HFF-Myc (cell line): ENCODE results near the gene VPS13D.

ENCODE experiments used
- DNase-seq: peaks from one replicate; pipeline ENCODE4 v3.0.0-alpha.2; 2011; ENCODE audit warnings: low read depth; ENCODE audit errors: extremely low read depth
- H3K4me3 ChIP-seq: replicated peaks from 2 replicates; pipeline ENCODE4 v1.5.1; 2011; ENCODE audit warnings: low read depth, mild to moderate bottlenecking, control low read depth, low read length
- CTCF ChIP-seq: IDR thresholded peaks from 2 replicates; pipeline ENCODE4 v1.5.1; 2012; ENCODE audit warnings: mild to moderate bottlenecking, low read depth, low read length, control low read depth; ENCODE audit errors: missing control alignments

Gene VPS13D

DNA sequence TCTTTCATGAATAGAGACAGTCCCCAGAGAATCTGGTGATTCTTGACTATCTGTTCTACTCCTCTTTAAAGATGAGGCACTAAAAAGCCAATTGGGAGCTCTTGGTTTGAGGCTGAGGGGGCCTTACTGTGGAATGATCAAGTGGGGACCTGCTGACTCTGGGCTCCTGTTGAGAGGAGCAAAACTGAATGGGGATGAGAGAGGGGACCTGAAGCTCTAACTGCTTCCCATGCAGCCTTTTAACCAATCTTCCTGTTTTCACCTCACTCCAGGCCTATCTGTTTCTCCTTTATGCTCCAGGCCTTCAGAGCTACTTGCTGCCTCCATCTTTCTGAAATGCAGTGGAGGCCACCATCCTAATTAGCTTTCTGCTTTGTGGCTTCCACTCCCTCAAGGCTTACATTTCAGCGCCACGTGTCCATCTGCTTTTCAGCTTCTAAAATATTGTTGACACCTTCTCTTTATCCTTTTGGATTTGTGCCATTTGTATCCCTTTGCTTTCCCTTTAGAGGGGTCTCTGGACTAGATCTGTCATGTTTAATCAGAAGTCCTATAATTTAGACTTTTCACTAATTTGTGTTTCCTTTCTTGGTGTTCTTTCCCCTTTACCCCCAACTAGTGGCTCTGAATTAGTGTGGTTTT is 242.4 kb downstream of the VPS13D start:
- no peak for DNase-seq
- no peak for TF ChIP-seq CTCF
- no peak overlapping the region for H3K4me3 ChIP-seq

DNA sequence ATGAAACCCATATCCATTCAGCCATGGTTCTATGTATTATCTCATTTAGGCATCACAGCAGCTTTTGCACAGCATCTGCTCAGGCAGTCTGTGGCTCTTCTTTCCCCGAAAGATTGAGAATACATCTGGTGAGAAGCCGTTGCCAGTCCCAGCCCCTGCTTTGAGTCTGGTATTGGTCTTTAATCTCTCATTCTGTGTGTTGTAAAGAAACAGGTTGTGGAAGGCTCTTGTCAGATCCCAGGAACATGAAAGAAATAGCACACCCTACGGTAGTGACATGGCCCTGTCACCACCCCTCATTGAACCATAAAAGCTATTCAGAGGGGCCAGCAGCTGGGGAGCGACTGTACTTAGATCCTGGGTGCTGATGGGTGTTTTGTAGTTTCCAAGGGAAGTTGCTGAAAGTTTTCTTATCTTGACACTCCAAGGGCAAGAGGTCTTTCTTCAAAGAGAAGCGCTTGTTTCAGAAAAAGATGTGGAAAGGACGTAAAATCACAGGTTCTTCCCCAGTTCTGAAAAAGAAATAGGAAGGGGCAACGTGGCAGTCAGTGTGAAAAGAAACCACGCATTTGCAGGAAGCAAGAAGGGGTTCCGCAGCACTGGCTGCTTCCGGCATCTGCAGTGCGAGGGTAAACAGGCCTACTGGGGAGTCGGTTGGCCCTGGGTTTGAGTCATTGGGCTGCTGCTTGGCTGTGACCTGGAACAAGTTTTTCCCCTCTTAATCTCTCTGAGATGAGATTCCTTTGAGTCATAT is 243.1 kb downstream of the VPS13D start:
- TF ChIP-seq CTCF, result no peak
- H3K4me3 ChIP-seq, result no peak overlapping the region
- no peak for DNase-seq

DNA sequence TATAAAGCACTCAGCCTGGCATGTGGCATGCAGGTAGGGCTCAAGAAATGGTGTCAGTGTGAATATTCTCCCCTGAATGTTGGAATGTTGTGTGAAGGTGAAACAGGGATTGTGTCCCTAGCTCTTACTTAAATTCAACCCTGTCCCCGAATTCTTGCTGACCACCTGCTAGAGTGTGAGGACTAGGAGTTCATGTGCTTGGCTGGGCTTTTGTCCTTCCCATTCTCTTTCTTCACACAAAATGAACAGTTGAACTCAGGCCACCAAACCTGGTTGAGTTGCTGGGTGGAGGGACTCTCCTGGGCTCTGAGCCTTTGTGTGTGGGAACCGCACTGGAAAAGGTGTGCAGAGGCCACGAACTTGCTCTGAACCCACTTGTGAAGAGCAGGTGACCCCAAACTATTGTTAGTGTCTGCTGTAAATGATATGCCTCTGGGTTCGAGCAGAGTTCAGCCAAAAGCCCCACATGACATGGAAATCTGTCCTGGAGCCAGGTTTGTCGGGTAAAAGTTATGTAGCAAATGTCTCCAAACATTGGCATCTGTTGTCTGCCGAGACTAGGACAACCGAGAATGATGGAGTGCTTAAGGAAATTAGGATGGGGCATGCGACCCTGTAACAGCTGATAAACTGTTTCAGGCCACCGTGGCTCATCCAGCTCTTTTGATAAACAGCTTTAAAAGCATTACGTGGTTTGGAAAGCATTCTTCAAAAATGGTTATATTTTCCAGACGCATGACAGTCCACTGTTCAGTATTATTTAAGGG is 243.9 kb downstream of the VPS13D start:
- no peak overlapping the region for H3K4me3 ChIP-seq
- TF ChIP-seq CTCF, result no peak
- DNase-seq, result no peak

GRCh38 chr1:12475101-12475500 is 245.3 kb downstream of the VPS13D start:
- no peak overlapping the region for H3K4me3 ChIP-seq
- no peak for DNase-seq
- no peak for TF ChIP-seq CTCF

GRCh38 chr1:12475530-12475934 is 245.7 kb downstream of the VPS13D start:
- no peak overlapping the region for H3K4me3 ChIP-seq
- no peak for TF ChIP-seq CTCF
- no peak for DNase-seq

GRCh38 chr1:12475947-12476346 is 246.1 kb downstream of the VPS13D start:
- no peak for DNase-seq
- H3K4me3 ChIP-seq, result no peak overlapping the region
- TF ChIP-seq CTCF, result no peak
